HEK293T (cell line): ENCODE data around the gene GLIPR2.

ENCODE experiments used
- BHLHE40 ChIP-seq: fragments of 450-650 bp; IDR thresholded peaks from 2 replicates; pipeline ENCODE4 v1.6.1; 2016; ENCODE audit warnings: mild to moderate bottlenecking, moderate library complexity, borderline replicate concordance
- NFRKB ChIP-seq: fragments of 450-650 bp; IDR thresholded peaks from 2 replicates; pipeline ENCODE4 v1.6.1; 2016; ENCODE audit warnings: mild to moderate bottlenecking, moderate library complexity

DNA sequence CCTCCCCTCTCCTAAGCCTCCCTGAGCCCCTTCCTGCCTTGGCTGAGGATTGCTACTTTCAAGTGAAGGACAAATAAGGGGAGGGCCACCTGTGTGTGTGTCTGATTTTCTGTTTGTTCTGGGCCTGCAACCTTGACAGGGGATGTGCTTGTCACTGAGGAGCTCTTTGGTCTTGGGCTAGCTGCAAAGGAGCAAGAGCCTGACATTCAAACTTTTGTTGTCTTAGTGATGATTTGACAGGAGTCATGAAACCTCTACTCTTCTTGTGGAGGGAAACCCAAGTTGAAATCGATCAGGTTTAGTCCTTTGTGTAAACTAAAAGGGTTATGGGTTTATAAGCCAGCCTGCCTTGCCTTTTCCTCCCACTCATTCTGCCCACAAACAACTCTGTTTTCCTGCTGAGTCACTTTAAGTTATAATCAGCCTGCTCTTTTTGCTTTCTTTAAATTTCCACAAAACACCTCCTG lies 71.0 kb downstream of the GLIPR2 start:
- no peak for TF ChIP-seq BHLHE40
- no peak for TF ChIP-seq NFRKB
